H9 (cell line): ENCODE results near the gene HMX1. TPM values are rescaled to one million over a fixed set of nuclear protein-coding genes. Genes with fewer than 3 reads are reported as not detected.
A peak's percentile ranks its signal among the peaks of the same experiment; 100 is the strongest.

Experiments
- DNase-seq: peaks from one replicate; pipeline ENCODE4 v3.0.0-alpha.2; 2017
- H2AFZ ChIP-seq: one replicate; pipeline ENCODE4 v1.6.1; 2013; ENCODE audit warnings: mild to moderate bottlenecking, low read length, control low read depth, moderate library complexity
- H2AK5ac ChIP-seq: 2 replicates; pipeline ENCODE4 v1.6.1; 2013; ENCODE audit warnings: low read length, control low read depth, mixed read lengths; ENCODE audit not compliant: insufficient read length
- H2BK120ac ChIP-seq: one replicate; pipeline ENCODE4 v1.6.1; 2013; ENCODE audit warnings: low read depth, mild to moderate bottlenecking, low read length, control low read depth, inconsistent platforms; ENCODE audit not compliant: poor library complexity, severe bottlenecking
- H2BK12ac ChIP-seq: 2 replicates; pipeline ENCODE4 v1.6.1; 2013; ENCODE audit warnings: low read length, control low read depth, mixed read lengths, low read depth; ENCODE audit not compliant: insufficient read length
- H2BK15ac ChIP-seq: 2 replicates; pipeline ENCODE4 v1.6.1; 2013; ENCODE audit warnings: low read depth, low read length, control low read depth
- H2BK20ac ChIP-seq: one replicate; pipeline ENCODE4 v1.6.1; 2013; ENCODE audit warnings: low read depth, mild to moderate bottlenecking, low read length, control low read depth, inconsistent platforms; ENCODE audit not compliant: poor library complexity, severe bottlenecking
- H2BK5ac ChIP-seq: 2 replicates; pipeline ENCODE4 v1.6.1; 2013; ENCODE audit warnings: low read length, control low read depth, mixed read lengths; ENCODE audit not compliant: insufficient read length
- H3K14ac ChIP-seq: 2 replicates; pipeline ENCODE4 v1.6.1; 2013; ENCODE audit warnings: low read length, control low read depth; ENCODE audit not compliant: insufficient read depth
- H3K18ac ChIP-seq: 2 replicates; pipeline ENCODE4 v1.6.1; 2013; ENCODE audit warnings: low read depth, mild to moderate bottlenecking, mixed read lengths, low read length, control low read depth; ENCODE audit not compliant: insufficient read length
- H3K23ac ChIP-seq: 2 replicates; pipeline ENCODE4 v1.6.1; 2013; ENCODE audit warnings: low read length, control low read depth, mixed read lengths, low read depth; ENCODE audit not compliant: insufficient read length
- H3K23me2 ChIP-seq: 2 replicates; pipeline ENCODE4 v1.6.1; 2013; ENCODE audit warnings: low read depth, mild to moderate bottlenecking, mixed read lengths, low read length, control low read depth; ENCODE audit not compliant: insufficient read length, poor library complexity, severe bottlenecking
- H3K27ac ChIP-seq: 2 replicates; pipeline ENCODE4 v1.5.1; 2013; ENCODE audit warnings: low read length, control low read depth, mixed read lengths, low read depth; ENCODE audit not compliant: insufficient read length
- H3K27me3 ChIP-seq: 2 replicates; pipeline ENCODE4 v1.6.1; 2013; ENCODE audit warnings: low read length, control low read depth, inconsistent platforms; ENCODE audit not compliant: insufficient read depth
- H3K4ac ChIP-seq: 2 replicates; pipeline ENCODE4 v1.6.1; 2013; ENCODE audit warnings: low read depth, mild to moderate bottlenecking, control low read depth, inconsistent platforms, low read length, moderate library complexity
- H3K4me1 ChIP-seq: 2 replicates; pipeline ENCODE4 v1.6.1; 2013; ENCODE audit warnings: low read length, control low read depth, inconsistent platforms; ENCODE audit not compliant: insufficient read depth
- H3K4me2 ChIP-seq: 2 replicates; pipeline ENCODE4 v1.6.1; 2013; ENCODE audit warnings: low read length, control low read depth, mixed read lengths; ENCODE audit not compliant: insufficient read length, insufficient read depth
- H3K56ac ChIP-seq: 2 replicates; pipeline ENCODE4 v1.6.1; 2013; ENCODE audit warnings: low read depth, mild to moderate bottlenecking, mixed read lengths, low read length, control low read depth; ENCODE audit not compliant: insufficient read length
- H3K79me1 ChIP-seq: 2 replicates; pipeline ENCODE4 v1.6.1; 2013; ENCODE audit warnings: low read depth, mild to moderate bottlenecking, moderate library complexity, low read length, control low read depth, inconsistent platforms; ENCODE audit not compliant: insufficient read depth, poor library complexity, severe bottlenecking
- H3K79me2 ChIP-seq: 2 replicates; pipeline ENCODE4 v1.6.1; 2013; ENCODE audit warnings: low read length, control low read depth, inconsistent platforms; ENCODE audit not compliant: insufficient read depth
- H3K9ac ChIP-seq: 2 replicates; pipeline ENCODE4 v1.6.1; 2013; ENCODE audit warnings: low read length, control low read depth, mixed read lengths; ENCODE audit not compliant: insufficient read length; ENCODE audit errors: extremely low read depth
- H3K9me3 ChIP-seq: one replicate; pipeline ENCODE4 v1.6.1; 2013; ENCODE audit warnings: low read depth, low read length, inconsistent platforms; ENCODE audit not compliant: control insufficient read depth
- H3T11ph ChIP-seq: one replicate; pipeline ENCODE4 v1.6.1; 2013; ENCODE audit warnings: mild to moderate bottlenecking, low read length, control low read depth, inconsistent platforms
- H4K20me1 ChIP-seq: one replicate; pipeline ENCODE4 v1.6.1; 2013; ENCODE audit not compliant: control insufficient read depth, insufficient read length, insufficient read depth
- H4K5ac ChIP-seq: 2 replicates; pipeline ENCODE4 v1.6.1; 2013; ENCODE audit warnings: low read depth, mild to moderate bottlenecking, mixed read lengths, low read length, control low read depth; ENCODE audit not compliant: insufficient read length
- H4K8ac ChIP-seq: replicated peaks from 2 replicates; pipeline ENCODE4 v1.6.1; 2013; ENCODE audit warnings: low read length, control low read depth, mixed read lengths, low read depth; ENCODE audit not compliant: insufficient read length
- H4K91ac ChIP-seq: 2 replicates; pipeline ENCODE4 v1.6.1; 2013; ENCODE audit warnings: low read depth, mild to moderate bottlenecking, moderate library complexity, mixed read lengths, low read length, control low read depth; ENCODE audit not compliant: insufficient read length
- H3K27ac Mint-ChIP-seq, 3 experiments: 2 replicates in 2 of 3; 3 replicates in 1 of 3; pipeline ENCODE4 v1.8.0; 2020 to 2021; ENCODE audit warnings: mixed read lengths in 3 of 3, mild to moderate bottlenecking in 1 of 3, moderate library complexity in 1 of 3
- H3K27me3 Mint-ChIP-seq: 2 replicates; pipeline ENCODE4 v1.8.0; 2021; ENCODE audit warnings: low read depth, mild to moderate bottlenecking, moderate library complexity, mixed read lengths
- H3K36me3 Mint-ChIP-seq, 3 experiments: 2 replicates in 2 of 3; 3 replicates in 1 of 3; pipeline ENCODE4 v1.8.0; 2020 to 2021; ENCODE audit warnings: low read depth in 3 of 3, mixed read lengths in 3 of 3; ENCODE audit not compliant: insufficient read depth in 1 of 3
- H3K4me1 Mint-ChIP-seq, 2 experiments: 2 replicates each; pipeline ENCODE4 v1.8.0; 2020; ENCODE audit warnings: mixed read lengths in 2 of 2
- H3K4me3 Mint-ChIP-seq, 2 experiments: 2 replicates in 1 of 2; 3 replicates in 1 of 2; pipeline ENCODE4 v1.8.0; 2020 to 2021; ENCODE audit warnings: mild to moderate bottlenecking in 2 of 2, mixed read lengths in 2 of 2, moderate library complexity in 1 of 2
- H3K9me3 Mint-ChIP-seq, 2 experiments: 2 replicates in 1 of 2; 3 replicates in 1 of 2; pipeline ENCODE4 v1.8.0; 2020; ENCODE audit warnings: mild to moderate bottlenecking in 2 of 2, mixed read lengths in 2 of 2, moderate library complexity in 1 of 2
- WGBS: extraction: QIAGEN DNeasy Blood & Tissue Kit; methylation state at CpG from one replicate; pipeline ENCODE4 v1.1.7; 2013; ENCODE audit warnings: missing lambda C conversion rate, low lambda C conversion rate, mixed read lengths; ENCODE audit not compliant: insufficient read length; ENCODE audit errors: extremely low coverage; 5-methylcytosine and 5-hydroxymethylcytosine counted together
- total RNA-seq: library from RNA; stranded (reverse); gene quantifications from 2 replicates; pipeline ENCODE4 v1.2.1, GENCODE V29; 2021
- TF ChIP-seq, protein P1 (sequence below): fragments of 200-600 bp; sonication (generic); conservative IDR thresholded peaks from 3 replicates; pipeline ENCODE4 v1.8.0; 2021; ENCODE audit warnings: antibody characterized with exemption, mild to moderate bottlenecking

Gene HMX1
- total RNA-seq, 1 experiment from 2014 or later: 0.26 TPM

DNA sequence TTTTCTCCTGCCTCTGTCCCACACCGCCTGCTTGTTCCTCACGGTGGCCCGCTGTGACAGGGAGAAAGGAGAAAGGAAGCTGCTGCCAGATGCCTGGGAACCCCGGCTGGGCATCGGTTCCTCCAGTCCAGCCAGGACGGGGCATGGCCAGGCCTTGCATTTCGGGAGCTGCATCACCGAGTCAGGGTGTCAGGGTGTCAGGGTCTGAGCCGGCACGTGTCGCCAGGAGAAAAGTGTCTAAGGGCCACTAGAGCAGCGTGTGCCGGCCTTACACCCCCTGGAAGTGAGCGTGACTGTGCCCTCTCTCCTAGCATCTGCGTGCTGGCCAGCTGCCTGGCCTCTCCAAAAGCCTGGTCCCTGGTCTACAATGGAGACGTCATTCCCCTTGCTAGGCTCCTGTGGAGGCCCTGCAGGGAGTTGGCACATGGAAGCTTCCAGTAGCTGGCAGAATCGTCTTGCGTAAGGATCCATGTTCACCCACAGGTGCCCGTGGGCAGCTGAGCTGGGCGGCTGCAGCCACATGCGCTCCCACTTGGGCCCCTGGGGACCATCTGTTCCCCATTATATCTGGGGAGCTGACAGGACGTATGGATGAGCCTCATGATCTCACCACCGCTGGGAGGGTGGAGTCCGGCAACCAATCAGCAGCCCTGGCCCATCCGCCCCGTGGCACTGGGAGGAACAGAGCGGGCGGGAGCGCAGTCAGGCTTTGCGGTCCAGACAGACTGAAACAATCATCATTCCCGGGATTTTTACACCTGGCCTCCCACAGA lies 39.9 kb upstream of the HMX1 start:
- no peaks in the 10 kb centered on the region for H3K4me1 Mint-ChIP-seq

More for the DNA sequence above, 39.9 kb upstream of the HMX1 start:
- no peak overlapping the region for H4K91ac ChIP-seq
- no peak overlapping the region for H2AFZ ChIP-seq
- no peak overlapping the region for H3K14ac ChIP-seq
- Mint-ChIP-seq H3K4me3 (no peak overlapping the region), H3K27me3 (peaks cover 35% of the 10 kb centered on the region), H3K27ac (no peak overlapping the region), H3K36me3 (no peaks in the 10 kb centered on the region), H3K9me3 (no peaks in the 10 kb centered on the region)
- H3K56ac ChIP-seq: no peak overlapping the region
- no CpG with 5 or more reads among the region's 31 CpGs for WGBS
- no peak overlapping the region for H3T11ph ChIP-seq
- no peak overlapping the region for H2BK5ac ChIP-seq
- no peaks in the 10 kb centered on the region for H3K23me2 ChIP-seq
- no peak overlapping the region for H2AK5ac ChIP-seq
- no peaks in the 10 kb centered on the region for H3K79me1 ChIP-seq
- H3K27me3 ChIP-seq: no peaks in the 10 kb centered on the region
- DNase-seq: peak; percentile 26
- H3K4ac ChIP-seq: no peak overlapping the region
- no peaks in the 10 kb centered on the region for H3K79me2 ChIP-seq
- no peak overlapping the region for H3K23ac ChIP-seq
- H3K9ac ChIP-seq: no peak overlapping the region
- H3K9me3 ChIP-seq: no peaks in the 10 kb centered on the region
- no peak overlapping the region for H4K5ac ChIP-seq
- no peaks in the 10 kb centered on the region for H3K4me1 ChIP-seq
- no peak overlapping the region for H2BK12ac ChIP-seq
- H3K27ac ChIP-seq: no peak overlapping the region
- no peak overlapping the region for H2BK15ac ChIP-seq
- TF ChIP-seq, protein P1, sequence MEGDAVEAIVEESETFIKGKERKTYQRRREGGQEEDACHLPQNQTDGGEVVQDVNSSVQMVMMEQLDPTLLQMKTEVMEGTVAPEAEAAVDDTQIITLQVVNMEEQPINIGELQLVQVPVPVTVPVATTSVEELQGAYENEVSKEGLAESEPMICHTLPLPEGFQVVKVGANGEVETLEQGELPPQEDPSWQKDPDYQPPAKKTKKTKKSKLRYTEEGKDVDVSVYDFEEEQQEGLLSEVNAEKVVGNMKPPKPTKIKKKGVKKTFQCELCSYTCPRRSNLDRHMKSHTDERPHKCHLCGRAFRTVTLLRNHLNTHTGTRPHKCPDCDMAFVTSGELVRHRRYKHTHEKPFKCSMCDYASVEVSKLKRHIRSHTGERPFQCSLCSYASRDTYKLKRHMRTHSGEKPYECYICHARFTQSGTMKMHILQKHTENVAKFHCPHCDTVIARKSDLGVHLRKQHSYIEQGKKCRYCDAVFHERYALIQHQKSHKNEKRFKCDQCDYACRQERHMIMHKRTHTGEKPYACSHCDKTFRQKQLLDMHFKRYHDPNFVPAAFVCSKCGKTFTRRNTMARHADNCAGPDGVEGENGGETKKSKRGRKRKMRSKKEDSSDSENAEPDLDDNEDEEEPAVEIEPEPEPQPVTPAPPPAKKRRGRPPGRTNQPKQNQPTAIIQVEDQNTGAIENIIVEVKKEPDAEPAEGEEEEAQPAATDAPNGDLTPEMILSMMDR: no peak
- no peak overlapping the region for H2BK20ac ChIP-seq
- no peak overlapping the region for H3K4me2 ChIP-seq
- peaks cover 3% of the 10 kb centered on the region for H4K20me1 ChIP-seq
- H4K8ac ChIP-seq: no peak overlapping the region
- no peak overlapping the region for H2BK120ac ChIP-seq
- H3K18ac ChIP-seq: no peak overlapping the region
